Measurements from ENCODE around the gene ZNF628.
A peak's percentile ranks its signal among the peaks of the same experiment; 100 is the strongest.

Gene ZNF628

GRCh38 chr19:55456347-55456746 is 20.1 kb upstream of the ZNF628 start:
- no peaks in the 10 kb centered on the region for H3K36me3 ChIP-seq (ENCODE audit: control insufficient read depth, insufficient read depth, low read length)
- no peak overlapping the region for H3K4me3 ChIP-seq (ENCODE audit: low read depth, low read length)
- TF ChIP-seq CTCF (IDR thresholded peaks at IDR 0.05) = no peak
- no peak overlapping the region for H2AFZ ChIP-seq
- H3K4me2 ChIP-seq (ENCODE audit: low read length) = no peak overlapping the region
- no peak overlapping the region for H3K27ac ChIP-seq
- H3K9me3 ChIP-seq (ENCODE audit: control insufficient read depth, low read length) = no peaks in the 10 kb centered on the region
- H3K9ac ChIP-seq = no peak overlapping the region
- peaks cover 13% of the 10 kb centered on the region for H3K4me1 ChIP-seq
- peaks cover 3% of the 10 kb centered on the region for H3K27me3 ChIP-seq (ENCODE audit: control insufficient read depth, insufficient read depth, low read length)
- H3K79me2 ChIP-seq = no peaks in the 10 kb centered on the region

DNA sequence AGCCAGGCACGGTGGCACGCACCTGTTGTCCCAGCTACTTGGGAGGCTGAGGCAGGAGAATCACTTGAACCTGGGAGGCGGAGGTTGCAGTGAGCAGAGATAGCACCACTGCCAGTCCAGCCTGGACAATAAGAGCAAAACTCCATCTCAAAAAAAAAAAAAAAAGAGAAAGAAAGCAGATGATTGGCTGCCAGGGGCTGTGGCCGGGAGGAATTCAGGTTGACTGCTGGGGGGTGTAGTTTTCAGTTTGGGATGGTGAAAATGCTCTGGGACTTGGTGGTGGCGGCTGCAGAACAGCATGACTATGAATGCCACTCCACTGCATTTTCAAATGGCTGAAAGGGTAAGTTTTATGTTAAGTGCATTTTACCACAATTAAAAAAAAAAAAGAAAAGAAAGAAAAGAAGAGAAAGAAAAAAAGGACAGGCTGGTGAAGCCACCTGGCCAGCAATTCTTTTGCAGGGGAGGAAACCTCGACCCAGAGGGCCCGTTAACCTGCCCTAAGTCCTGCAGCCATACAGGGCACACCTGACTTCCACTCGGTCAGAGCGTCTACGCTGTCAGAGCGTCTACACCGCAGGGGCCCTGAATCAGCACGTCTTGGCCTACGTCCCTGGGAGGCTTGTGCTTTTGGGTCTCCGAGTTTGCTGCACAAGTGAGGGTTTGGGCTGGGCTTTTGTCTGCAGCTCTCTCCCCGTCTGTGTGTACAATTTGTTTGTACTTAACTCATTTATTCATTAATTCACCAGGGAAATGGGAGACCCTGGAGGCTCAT is 18.5 kb upstream of the ZNF628 start:
- Histone ChIP-seq H3K9ac (no peak overlapping the region), H3K79me2 (no peaks in the 10 kb centered on the region), H3K36me3 (ENCODE audit: control insufficient read depth, insufficient read depth, low read length) (no peaks in the 10 kb centered on the region), H3K4me2 (ENCODE audit: low read length) (no peak overlapping the region), H3K4me1 (peaks cover 4% of the 10 kb centered on the region), H3K9me3 (ENCODE audit: control insufficient read depth, low read length) (no peaks in the 10 kb centered on the region), H3K27me3 (ENCODE audit: control insufficient read depth, insufficient read depth, low read length) (no peaks in the 10 kb centered on the region), H3K27ac (no peak overlapping the region), H3K4me3 (ENCODE audit: low read depth, low read length) (no peak overlapping the region), H2AFZ (no peak overlapping the region)
- no peak for TF ChIP-seq CTCF (IDR thresholded peaks at IDR 0.05)

DNA sequence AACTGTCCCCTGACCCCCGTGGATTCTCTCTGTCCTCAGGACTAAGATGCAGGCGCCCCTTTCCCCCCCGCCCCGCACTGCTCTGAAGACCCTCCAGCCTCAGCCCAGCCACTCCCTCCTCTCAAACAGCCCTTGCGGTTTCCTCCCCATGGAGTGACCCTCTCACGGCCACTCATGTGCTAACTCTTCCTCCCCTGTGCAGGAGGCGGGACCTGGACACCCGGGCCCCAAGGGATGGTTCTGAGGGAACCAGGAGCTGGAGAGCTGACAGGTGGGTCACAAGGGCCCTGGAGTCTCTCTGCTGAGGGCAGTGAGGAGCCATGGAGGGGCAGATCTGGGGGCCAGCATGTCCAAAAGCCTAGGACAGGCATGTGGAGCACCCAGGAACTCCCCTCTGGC is 16.9 kb upstream of the ZNF628 start:
- Histone ChIP-seq H3K4me2 (ENCODE audit: low read length) (peak overlapping the region; percentile 87), H3K9me3 (ENCODE audit: control insufficient read depth, low read length) (no peaks in the 10 kb centered on the region), H3K36me3 (ENCODE audit: control insufficient read depth, insufficient read depth, low read length) (no peaks in the 10 kb centered on the region), H3K9ac (no peak overlapping the region), H2AFZ (no peak overlapping the region), H3K79me2 (no peaks in the 10 kb centered on the region), H3K27ac (peak overlapping the region; percentile 96), H3K4me3 (ENCODE audit: low read depth, low read length) (no peak overlapping the region), H3K27me3 (ENCODE audit: control insufficient read depth, insufficient read depth, low read length) (no peaks in the 10 kb centered on the region), H3K4me1 (peaks cover 4% of the 10 kb centered on the region)
- TF ChIP-seq CTCF (IDR thresholded peaks at IDR 0.05) = no peak

DNA sequence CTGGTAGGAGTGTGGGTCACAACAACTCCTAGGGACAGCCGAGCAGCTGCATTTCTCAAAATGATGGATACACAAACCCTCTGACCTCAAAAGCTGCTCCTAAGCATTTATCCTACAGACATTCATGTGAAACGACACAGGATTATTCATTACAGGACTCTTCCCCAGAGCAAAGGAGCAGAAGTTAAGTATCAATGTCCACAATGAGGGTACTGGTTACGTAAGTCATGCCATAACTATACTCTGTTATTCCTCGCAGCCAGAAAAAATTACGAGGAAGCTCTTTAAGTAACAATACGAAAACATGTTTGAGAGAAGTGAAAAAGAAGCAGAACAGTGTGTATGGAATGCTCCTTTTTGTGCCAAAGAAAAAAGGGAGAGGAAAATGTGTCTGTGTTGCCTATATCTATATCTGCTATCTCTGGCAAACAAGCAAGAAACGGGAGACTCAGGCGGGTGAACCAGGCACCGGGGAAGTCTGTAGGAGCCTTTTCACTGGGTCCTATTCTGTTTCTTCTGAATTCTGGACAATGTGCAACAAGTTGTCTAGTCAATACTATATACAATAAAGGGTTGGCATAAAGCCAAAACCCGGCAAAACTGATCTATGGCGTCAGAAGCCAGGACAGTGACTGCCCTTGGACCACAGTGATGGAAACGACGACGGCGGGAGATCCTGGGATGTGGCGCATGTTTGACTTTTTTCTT is 16.3 kb upstream of the ZNF628 start:
- Histone ChIP-seq H3K27ac (peak overlapping the region; percentile 96), H3K4me1 (peaks cover 4% of the 10 kb centered on the region), H3K4me3 (ENCODE audit: low read depth, low read length) (peak overlapping the region; percentile 84), H2AFZ (peak overlapping the region; percentile 77), H3K27me3 (ENCODE audit: control insufficient read depth, insufficient read depth, low read length) (no peaks in the 10 kb centered on the region), H3K36me3 (ENCODE audit: control insufficient read depth, insufficient read depth, low read length) (no peaks in the 10 kb centered on the region), H3K9ac (no peak overlapping the region), H3K9me3 (ENCODE audit: control insufficient read depth, low read length) (no peaks in the 10 kb centered on the region), H3K4me2 (ENCODE audit: low read length) (peak overlapping the region; percentile 87), H3K79me2 (no peaks in the 10 kb centered on the region)
- TF ChIP-seq CTCF (IDR thresholded peaks at IDR 0.05) = no peak
